ENCODE results near the gene NUAK1. TPM values are rescaled to one million over a fixed set of nuclear protein-coding genes. Genes with fewer than 3 reads are reported as not detected.

NUAK1 gene
- total RNA-seq, 1 experiment from 2014 or later = 50.3 TPM

DNA sequence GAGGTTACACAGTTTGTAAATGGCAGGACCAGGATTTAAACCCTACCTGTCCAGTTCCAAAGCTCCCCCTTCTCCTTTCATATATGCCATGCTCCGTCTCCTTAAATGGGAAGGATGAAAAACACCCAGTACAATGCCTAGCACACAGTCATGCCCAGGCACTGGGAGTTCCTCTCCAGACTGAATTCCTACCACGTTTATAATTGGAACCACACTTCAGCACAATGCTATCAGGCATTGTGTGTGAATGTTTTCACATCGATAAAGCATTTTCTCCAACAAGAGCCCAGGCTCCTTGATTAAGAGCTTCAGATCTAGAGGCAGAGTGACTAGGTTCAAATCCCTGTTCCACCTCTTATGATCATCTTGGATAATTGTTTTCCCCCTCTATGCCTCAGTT lies 2.7 kb upstream of the NUAK1 start:
- in situ Hi-C loops (cut with HindIII; ENCODE audit: low pct_unique_long_range_greater_than_20kb, low sequenced_read_pairs) = no loop called here

DNA sequence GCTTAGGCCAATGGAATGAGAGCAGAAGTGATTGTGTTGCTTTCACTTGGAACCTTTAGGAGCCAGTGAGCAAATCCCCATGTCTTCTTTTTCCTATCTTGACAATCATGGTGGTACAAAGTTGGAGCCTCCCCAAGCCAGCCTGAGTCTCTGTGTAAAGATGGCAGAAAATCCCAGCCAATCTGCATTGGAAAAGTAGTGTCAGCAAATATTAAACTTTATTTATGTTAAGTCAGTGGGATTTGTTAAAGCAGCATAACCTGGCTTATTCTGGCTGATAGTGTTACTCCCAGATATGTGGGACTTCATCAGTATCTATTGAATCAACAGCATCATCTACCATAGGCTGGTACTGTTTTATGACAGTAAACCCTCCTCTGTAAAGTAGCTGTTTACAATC lies 2.2 kb upstream of the NUAK1 start:
- peak overlapping the region; percentile 98 for H3K27ac ChIP-seq (ENCODE audit: low read length)
- in situ Hi-C loops (cut with HindIII; ENCODE audit: low pct_unique_long_range_greater_than_20kb, low sequenced_read_pairs) = no loop called here
- intact Hi-C loops (cut with micrococcal nuclease; ENCODE audit: unreplicated experiment) = no loop called here
- TF ChIP-seq POLR2AphosphoS5 (IDR thresholded peaks at IDR 0.05; ENCODE audit: low read depth, low read length) (no peak), TCF7L2 (IDR thresholded peaks at IDR 0.05; ENCODE audit: low read depth, low read length) (no peak), SIN3A (IDR thresholded peaks at IDR 0.05; ENCODE audit: borderline replicate concordance, insufficient read depth, low read depth, low read length) (no peak)
- TF ChIP-seq, protein P1, sequence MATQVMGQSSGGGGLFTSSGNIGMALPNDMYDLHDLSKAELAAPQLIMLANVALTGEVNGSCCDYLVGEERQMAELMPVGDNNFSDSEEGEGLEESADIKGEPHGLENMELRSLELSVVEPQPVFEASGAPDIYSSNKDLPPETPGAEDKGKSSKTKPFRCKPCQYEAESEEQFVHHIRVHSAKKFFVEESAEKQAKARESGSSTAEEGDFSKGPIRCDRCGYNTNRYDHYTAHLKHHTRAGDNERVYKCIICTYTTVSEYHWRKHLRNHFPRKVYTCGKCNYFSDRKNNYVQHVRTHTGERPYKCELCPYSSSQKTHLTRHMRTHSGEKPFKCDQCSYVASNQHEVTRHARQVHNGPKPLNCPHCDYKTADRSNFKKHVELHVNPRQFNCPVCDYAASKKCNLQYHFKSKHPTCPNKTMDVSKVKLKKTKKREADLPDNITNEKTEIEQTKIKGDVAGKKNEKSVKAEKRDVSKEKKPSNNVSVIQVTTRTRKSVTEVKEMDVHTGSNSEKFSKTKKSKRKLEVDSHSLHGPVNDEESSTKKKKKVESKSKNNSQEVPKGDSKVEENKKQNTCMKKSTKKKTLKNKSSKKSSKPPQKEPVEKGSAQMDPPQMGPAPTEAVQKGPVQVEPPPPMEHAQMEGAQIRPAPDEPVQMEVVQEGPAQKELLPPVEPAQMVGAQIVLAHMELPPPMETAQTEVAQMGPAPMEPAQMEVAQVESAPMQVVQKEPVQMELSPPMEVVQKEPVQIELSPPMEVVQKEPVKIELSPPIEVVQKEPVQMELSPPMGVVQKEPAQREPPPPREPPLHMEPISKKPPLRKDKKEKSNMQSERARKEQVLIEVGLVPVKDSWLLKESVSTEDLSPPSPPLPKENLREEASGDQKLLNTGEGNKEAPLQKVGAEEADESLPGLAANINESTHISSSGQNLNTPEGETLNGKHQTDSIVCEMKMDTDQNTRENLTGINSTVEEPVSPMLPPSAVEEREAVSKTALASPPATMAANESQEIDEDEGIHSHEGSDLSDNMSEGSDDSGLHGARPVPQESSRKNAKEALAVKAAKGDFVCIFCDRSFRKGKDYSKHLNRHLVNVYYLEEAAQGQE (IDR thresholded peaks at IDR 0.05; ENCODE audit: insufficient read depth in 1 of 2, low read depth in 2 of 2, low read length in 1 of 2) = no peak
- TF ChIP-seq, protein P2, sequence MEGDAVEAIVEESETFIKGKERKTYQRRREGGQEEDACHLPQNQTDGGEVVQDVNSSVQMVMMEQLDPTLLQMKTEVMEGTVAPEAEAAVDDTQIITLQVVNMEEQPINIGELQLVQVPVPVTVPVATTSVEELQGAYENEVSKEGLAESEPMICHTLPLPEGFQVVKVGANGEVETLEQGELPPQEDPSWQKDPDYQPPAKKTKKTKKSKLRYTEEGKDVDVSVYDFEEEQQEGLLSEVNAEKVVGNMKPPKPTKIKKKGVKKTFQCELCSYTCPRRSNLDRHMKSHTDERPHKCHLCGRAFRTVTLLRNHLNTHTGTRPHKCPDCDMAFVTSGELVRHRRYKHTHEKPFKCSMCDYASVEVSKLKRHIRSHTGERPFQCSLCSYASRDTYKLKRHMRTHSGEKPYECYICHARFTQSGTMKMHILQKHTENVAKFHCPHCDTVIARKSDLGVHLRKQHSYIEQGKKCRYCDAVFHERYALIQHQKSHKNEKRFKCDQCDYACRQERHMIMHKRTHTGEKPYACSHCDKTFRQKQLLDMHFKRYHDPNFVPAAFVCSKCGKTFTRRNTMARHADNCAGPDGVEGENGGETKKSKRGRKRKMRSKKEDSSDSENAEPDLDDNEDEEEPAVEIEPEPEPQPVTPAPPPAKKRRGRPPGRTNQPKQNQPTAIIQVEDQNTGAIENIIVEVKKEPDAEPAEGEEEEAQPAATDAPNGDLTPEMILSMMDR (IDR thresholded peaks at IDR 0.05) = no peak
- DNase-seq (ENCODE audit: low read depth, low spot score) (no peak), ATAC-seq (no peak)
- H3K9me3 ChIP-seq (ENCODE audit: control insufficient read depth, insufficient read depth, low read depth, low read length) = no peaks in the 10 kb centered on the region
- H3K27me3 ChIP-seq (ENCODE audit: control insufficient read depth, insufficient read depth, low read length) = no peaks in the 10 kb centered on the region
- ChIA-PET CTCF (interaction anchor here (1.2 kb wide), 1 partner anchor 83 kb away, joined by 3 read pairs; no protein-coding TSS in a partner anchor), POLR2A (interaction anchor here (0.6 kb wide), 1 partner anchor 613 kb away, joined by 11 read pairs; no protein-coding TSS in a partner anchor)
- H3K36me3 ChIP-seq (ENCODE audit: control insufficient read depth, insufficient read depth, low read length) = no peaks in the 10 kb centered on the region
- BruUV-seq (replicated peaks) = no TSS peak
- peak overlapping the region; percentile 54 to 68; a peak in 2 of 4 replicates for H3K4me3 ChIP-seq (ENCODE audit: low read depth in 2 of 2, low read length in 2 of 2)
- H3K4me1 ChIP-seq (ENCODE audit: control insufficient read depth, insufficient read depth, low read length) = peaks cover 50% of the 10 kb centered on the region

More for the DNA sequence above, 2.7 kb upstream of the NUAK1 start:
- no peak for ATAC-seq
- peak overlapping the region; percentile 98 for H3K27ac ChIP-seq (ENCODE audit: low read length)
- ChIA-PET CTCF (interaction anchor here (1.2 kb wide), 1 partner anchor 82 kb away, joined by 3 read pairs; no protein-coding TSS in a partner anchor), POLR2A (interaction anchor here (0.6 kb wide), 1 partner anchor 614 kb away, joined by 11 read pairs; no protein-coding TSS in a partner anchor)
- peaks cover 50% of the 10 kb centered on the region for H3K4me1 ChIP-seq (ENCODE audit: control insufficient read depth, insufficient read depth, low read length)
- no peaks in the 10 kb centered on the region for H3K27me3 ChIP-seq (ENCODE audit: control insufficient read depth, insufficient read depth, low read length)
- H3K4me3 ChIP-seq (ENCODE audit: low read depth in 2 of 2, low read length in 2 of 2) = no peak overlapping the region
- no peak for TF ChIP-seq POLR2AphosphoS5 (IDR thresholded peaks at IDR 0.05; ENCODE audit: low read depth, low read length)
- TF ChIP-seq, protein P1 (IDR thresholded peaks at IDR 0.05; ENCODE audit: insufficient read depth in 1 of 2, low read depth in 2 of 2, low read length in 1 of 2) = no peak
- no peak for TF ChIP-seq TCF7L2 (IDR thresholded peaks at IDR 0.05; ENCODE audit: low read depth, low read length)
- TF ChIP-seq, protein P2 (IDR thresholded peaks at IDR 0.05) = no peak
- no peak for TF ChIP-seq SIN3A (IDR thresholded peaks at IDR 0.05; ENCODE audit: borderline replicate concordance, insufficient read depth, low read depth, low read length)
- H3K9me3 ChIP-seq (ENCODE audit: control insufficient read depth, insufficient read depth, low read depth, low read length) = no peaks in the 10 kb centered on the region
- BruUV-seq (replicated peaks) = no TSS peak
- H3K36me3 ChIP-seq (ENCODE audit: control insufficient read depth, insufficient read depth, low read length) = no peaks in the 10 kb centered on the region
- DNase-seq (ENCODE audit: low read depth, low spot score) = no peak
- intact Hi-C loops (cut with micrococcal nuclease; ENCODE audit: unreplicated experiment) = no loop called here
